HepG2 (cell line): ENCODE results near the gene CCZ1B. TPM values are rescaled to one million over a fixed set of nuclear protein-coding genes. Genes with fewer than 3 reads are reported as not detected.
"Not testable (repeated sequence)": the region's sequence is repeated elsewhere in the genome, so short reads cannot be mapped to it uniquely, and the experiment has no call there.

Experiments used
- ATAC-seq: fragments of 200-7000 bp; cut with Tn5 transposase; 3 replicates; pipeline ENCODE4 v1.9.1; 2020; ENCODE audit warnings: mild to moderate bottlenecking, moderate library complexity
- BruUV-seq: library from RNA; stranded (reverse); fragments of 400-500 nt; replicated peaks from 2 replicates; lab custom pipeline; 2021; lab: Mats Ljungman, UMichigan
- CTCF ChIA-PET: fragments of 300-600 bp; formaldehyde crosslinking; extraction: SDS; loops from one replicate; lab custom pipeline; 2021; ENCODE audit warnings: low total read pairs, inconsistent platforms, low intra/inter-chr PET ratio; lab: Yijun Ruan, JAX
- POLR2A ChIA-PET: fragments of 350-600 bp; sonication (Branson Sonifier 250); formaldehyde crosslinking; loops from one replicate; lab custom pipeline; 2020; ENCODE audit warnings: antibody characterized with exemption, inconsistent platforms; lab: Yijun Ruan, JAX
- DNase-seq: peaks from one replicate; pipeline ENCODE4 v3.0.0-alpha.2; 2015; ENCODE audit warnings: low spot score
- FAIRE-seq: peaks from 3 replicates; lab custom pipeline; 2011; peaks lifted over from hg19 to GRCh38; lab: Jason Lieb, UNC
- H2AFZ ChIP-seq: one replicate; pipeline ENCODE4 v1.6.1; 2011; ENCODE audit warnings: low read length, inconsistent platforms
- H3K27ac ChIP-seq: fragments of 300-600 bp; 3 replicates; pipeline ENCODE4 v1.8.0; 2011; ENCODE audit warnings: mixed run types, mild to moderate bottlenecking, mixed read lengths, low read length, inconsistent platforms; ENCODE audit not compliant: insufficient read depth; ENCODE audit errors: extremely low read length
- H3K27me3 ChIP-seq, 2 experiments: fragments of 200-600 bp in 1 of 2; 2 replicates in 1 of 2; 3 replicates in 1 of 2; pipeline versions ENCODE4 v1.6.0 to v1.8.0; 2011; ENCODE audit warnings: low read length in 2 of 2, mild to moderate bottlenecking in 2 of 2, moderate library complexity in 2 of 2, inconsistent platforms in 1 of 2; ENCODE audit not compliant: insufficient read depth in 2 of 2, control insufficient read depth in 1 of 2
- H3K36me3 ChIP-seq, 2 experiments: fragments of 200-600 bp in 1 of 2; replicated peaks in 1 of 2; 2 replicates in 1 of 2; 3 replicates in 1 of 2; pipeline versions ENCODE4 v1.5.1 to v1.8.0; 2011; ENCODE audit warnings: low read length in 2 of 2, inconsistent platforms in 1 of 2; ENCODE audit not compliant: insufficient read depth in 2 of 2, control insufficient read depth in 1 of 2
- H3K4me1 ChIP-seq: 2 replicates; pipeline ENCODE4 v1.5.1; 2012; ENCODE audit warnings: low read length, inconsistent platforms; ENCODE audit not compliant: insufficient read depth
- H3K4me2 ChIP-seq: 2 replicates; pipeline ENCODE4 v1.6.0; 2011; ENCODE audit warnings: low read depth, low read length, inconsistent platforms
- H3K4me3 ChIP-seq, 3 experiments: fragments of 200-600 bp in 1 of 3; sonication (generic), shearing (Covaris generic) in 1 of 3; replicated peaks in 1 of 3; 2 replicates each; pipeline ENCODE4 v1.5.1; 2011 to 2016; ENCODE audit warnings: low read length in 3 of 3, inconsistent platforms in 2 of 3, low read depth in 2 of 3, mild to moderate bottlenecking in 2 of 3, control low read depth in 1 of 3, mixed read lengths in 1 of 3; ENCODE audit not compliant: insufficient read depth in 1 of 3
- H3K79me2 ChIP-seq: one replicate; pipeline ENCODE4 v1.6.1; 2011; ENCODE audit warnings: low read length, inconsistent platforms; ENCODE audit not compliant: insufficient read depth
- H3K9ac ChIP-seq: 2 replicates; pipeline ENCODE4 v1.6.0; 2011; ENCODE audit warnings: mild to moderate bottlenecking, low read depth, low read length, inconsistent platforms; ENCODE audit not compliant: insufficient read depth
- H3K9me3 ChIP-seq: 2 replicates; pipeline ENCODE4 v1.5.1; 2012; ENCODE audit warnings: mild to moderate bottlenecking, low read length
- H4K20me1 ChIP-seq: 2 replicates; pipeline ENCODE4 v1.6.0; 2011; ENCODE audit warnings: inconsistent platforms, mild to moderate bottlenecking, low read length, moderate library complexity; ENCODE audit not compliant: insufficient read depth
- GABPB1 ChIP-seq: IDR thresholded peaks from 2 replicates; pipeline ENCODE4 v1.6.1; 2016; ENCODE audit warnings: mild to moderate bottlenecking, missing genetic modification reagents, moderate library complexity, missing compliant biosample characterization
- KAT8 ChIP-seq: IDR thresholded peaks from 2 replicates; pipeline ENCODE4 v1.6.1; 2016; ENCODE audit warnings: missing genetic modification reagents, missing compliant biosample characterization
- KDM2A ChIP-seq: sonication (generic); formaldehyde crosslinking; IDR thresholded peaks from 2 replicates; pipeline ENCODE4 v1.4.0; 2020; ENCODE audit warnings: low read depth, missing genetic modification reagents, borderline replicate concordance
- NR2F6 ChIP-seq, 2 experiments: IDR thresholded peaks; 2 replicates each; pipeline ENCODE4 v1.6.1; 2016; ENCODE audit warnings: antibody characterized with exemption in 1 of 2, mild to moderate bottlenecking in 1 of 2
- PATZ1 ChIP-seq: sonication (generic); formaldehyde crosslinking; IDR thresholded peaks from 2 replicates; pipeline ENCODE4 v1.4.0; 2020; ENCODE audit warnings: missing genetic modification reagents
- WGBS: methylation state at CpG from one replicate; pipeline ENCODE4 v1.1.6; 2017; ENCODE audit warnings: low lambda C conversion rate; 5-methylcytosine and 5-hydroxymethylcytosine counted together
- in situ Hi-C: cut with HindIII; loops from 2 replicates; pipeline ENCODE4 v1.10.0; 2017; ENCODE audit warnings: low pct_unique_long_range_greater_than_20kb; ENCODE audit not compliant: extremely low pct_ligation_motif_present
- intact Hi-C: fragments of 100-400 bp; cut with micrococcal nuclease; formaldehyde crosslinking; loops from one replicate; pipeline ENCODE4 v1.10.0; 2022; ENCODE audit not compliant: unreplicated experiment
- polyA plus RNA-seq, 8 experiments: library from polyadenylated mRNA; depleted of rRNA in 3 of 8; stranded (reverse) in 7 of 8; unstranded in 1 of 8; fragments of >200 nt; fragmentation: Illumina TruSeq in 4 of 8; extraction: Trizol in 4 of 8; gene quantifications; 2 replicates each; pipeline versions ENCODE4 v1.2.1 to v1.2.3, GENCODE V29; 2011 to 2016; ENCODE audit warnings: low read depth in 4 of 8, missing spikeins in 1 of 8, mixed read lengths in 1 of 8; ENCODE audit not compliant: insufficient read depth in 1 of 8
- total RNA-seq, 5 experiments: library from RNA; depleted of rRNA; stranded (reverse); fragments of >200 nt; fragmentation: Illumina TruSeq; extraction: Trizol; gene quantifications; 2 replicates each; pipeline ENCODE4 v1.2.3, GENCODE V29; 2016; ENCODE audit warnings: low read depth in 1 of 5
- TF ChIP-seq, protein P1 (sequence below): sonication (generic); formaldehyde crosslinking; IDR thresholded peaks from 2 replicates; pipeline ENCODE4 v1.4.0; 2020; ENCODE audit warnings: missing genetic modification reagents, low read depth, mild to moderate bottlenecking, borderline replicate concordance
- TF ChIP-seq, protein P2 (sequence below): sonication (generic); formaldehyde crosslinking; IDR thresholded peaks from 2 replicates; pipeline ENCODE4 v1.5.1; 2020; ENCODE audit warnings: mild to moderate bottlenecking, missing genetic modification reagents, moderate library complexity

Gene CCZ1B
- total and polyA plus RNA-seq, 2 of the 13 experiments (the other 11 are each of a cell fraction or from before 2014, with no cell fraction given) = 24.4 to 50.0 TPM

DNA sequence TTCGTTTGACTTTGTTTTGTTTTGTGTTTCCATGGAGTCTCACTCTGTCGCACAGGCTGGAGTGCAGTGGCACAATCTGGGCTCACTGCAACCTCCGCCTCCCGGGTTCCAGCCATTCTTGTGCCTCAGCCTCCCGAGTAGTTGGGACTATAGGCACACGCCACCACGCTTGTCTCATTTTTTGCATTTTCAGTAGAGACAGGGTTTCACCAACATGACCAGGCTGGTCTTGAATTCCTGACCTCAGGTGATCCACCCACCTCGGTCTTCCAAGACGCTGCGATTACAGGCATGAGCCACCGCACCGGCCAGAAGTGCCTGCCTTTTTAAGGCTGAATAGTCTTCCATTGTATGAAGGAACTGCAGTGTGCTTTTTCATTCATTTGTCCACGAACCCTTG, 36.8 kb upstream of the CCZ1B start:
- DNase-seq, in situ Hi-C loops, H3K27me3 ChIP-seq, POLR2A ChIA-PET, H3K27ac ChIP-seq, H3K4me1 ChIP-seq, ATAC-seq, H3K9ac ChIP-seq, H3K4me3 ChIP-seq, FAIRE-seq, H2AFZ ChIP-seq, H4K20me1 ChIP-seq, H3K79me2 ChIP-seq, CTCF ChIA-PET, intact Hi-C loops, H3K36me3 ChIP-seq, H3K4me2 ChIP-seq, H3K9me3 ChIP-seq, BruUV-seq: not testable (repeated sequence)
- 61% methylated on average over 13 of the region's 13 CpGs for WGBS

GRCh38 chr7:6857721-6858314, 31.7 kb upstream of the CCZ1B start:
- ATAC-seq; H3K9ac ChIP-seq; in situ Hi-C loops; POLR2A ChIA-PET; H3K27ac ChIP-seq; H3K27me3 ChIP-seq; H3K4me1 ChIP-seq; H3K36me3 ChIP-seq; BruUV-seq; H3K79me2 ChIP-seq; H3K9me3 ChIP-seq; CTCF ChIA-PET; H3K4me3 ChIP-seq; H4K20me1 ChIP-seq; H2AFZ ChIP-seq; intact Hi-C loops; TF ChIP-seq NR2F6 (IDR thresholded peaks at IDR 0.05): not testable (repeated sequence)
- peak overlapping the region; percentile 47 for H3K4me2 ChIP-seq
- DNase-seq (peak; percentile 30), FAIRE-seq (peak; percentile 42)
- WGBS = 0% methylated on average over 4 of the region's 14 CpGs
- TF ChIP-seq NR2F6 (CRISPR knock-in tag; IDR thresholded peaks at IDR 0.05) (peak; percentile 39; the same call in 1 of the 2 replicates), PATZ1 (0 out of 2 replicates have a peak, but pooled peaks have one; percentile 13), KAT8 (CRISPR knock-in tag) (peak; percentile 48; the same call in 1 of the 2 replicates), KDM2A (CRISPR knock-in tag) (peak; percentile 80), GABPB1 (CRISPR knock-in tag) (peak; percentile 33; the same call in 1 of the 2 replicates)
- TF ChIP-seq, protein P1, sequence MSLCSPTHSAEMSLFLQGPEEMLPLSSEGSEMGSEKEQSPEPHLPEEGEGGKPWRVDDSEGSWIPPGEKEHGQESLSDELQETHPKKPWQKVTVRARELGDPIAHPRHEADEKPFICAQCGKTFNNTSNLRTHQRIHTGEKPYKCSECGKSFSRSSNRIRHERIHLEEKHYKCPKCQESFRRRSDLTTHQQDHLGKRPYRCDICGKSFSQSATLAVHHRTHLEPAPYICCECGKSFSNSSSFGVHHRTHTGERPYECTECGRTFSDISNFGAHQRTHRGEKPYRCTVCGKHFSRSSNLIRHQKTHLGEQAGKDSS (CRISPR knock-in tag) = 0 out of 2 replicates have a peak, but pooled peaks have one; percentile 36
- TF ChIP-seq, protein P2, sequence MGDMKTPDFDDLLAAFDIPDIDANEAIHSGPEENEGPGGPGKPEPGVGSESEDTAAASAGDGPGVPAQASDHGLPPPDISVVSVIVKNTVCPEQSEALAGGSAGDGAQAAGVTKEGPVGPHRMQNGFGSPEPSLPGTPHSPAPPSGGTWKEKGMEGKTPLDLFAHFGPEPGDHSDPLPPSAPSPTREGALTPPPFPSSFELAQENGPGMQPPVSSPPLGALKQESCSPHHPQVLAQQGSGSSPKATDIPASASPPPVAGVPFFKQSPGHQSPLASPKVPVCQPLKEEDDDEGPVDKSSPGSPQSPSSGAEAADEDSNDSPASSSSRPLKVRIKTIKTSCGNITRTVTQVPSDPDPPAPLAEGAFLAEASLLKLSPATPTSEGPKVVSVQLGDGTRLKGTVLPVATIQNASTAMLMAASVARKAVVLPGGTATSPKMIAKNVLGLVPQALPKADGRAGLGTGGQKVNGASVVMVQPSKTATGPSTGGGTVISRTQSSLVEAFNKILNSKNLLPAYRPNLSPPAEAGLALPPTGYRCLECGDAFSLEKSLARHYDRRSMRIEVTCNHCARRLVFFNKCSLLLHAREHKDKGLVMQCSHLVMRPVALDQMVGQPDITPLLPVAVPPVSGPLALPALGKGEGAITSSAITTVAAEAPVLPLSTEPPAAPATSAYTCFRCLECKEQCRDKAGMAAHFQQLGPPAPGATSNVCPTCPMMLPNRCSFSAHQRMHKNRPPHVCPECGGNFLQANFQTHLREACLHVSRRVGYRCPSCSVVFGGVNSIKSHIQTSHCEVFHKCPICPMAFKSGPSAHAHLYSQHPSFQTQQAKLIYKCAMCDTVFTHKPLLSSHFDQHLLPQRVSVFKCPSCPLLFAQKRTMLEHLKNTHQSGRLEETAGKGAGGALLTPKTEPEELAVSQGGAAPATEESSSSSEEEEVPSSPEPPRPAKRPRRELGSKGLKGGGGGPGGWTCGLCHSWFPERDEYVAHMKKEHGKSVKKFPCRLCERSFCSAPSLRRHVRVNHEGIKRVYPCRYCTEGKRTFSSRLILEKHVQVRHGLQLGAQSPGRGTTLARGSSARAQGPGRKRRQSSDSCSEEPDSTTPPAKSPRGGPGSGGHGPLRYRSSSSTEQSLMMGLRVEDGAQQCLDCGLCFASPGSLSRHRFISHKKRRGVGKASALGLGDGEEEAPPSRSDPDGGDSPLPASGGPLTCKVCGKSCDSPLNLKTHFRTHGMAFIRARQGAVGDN = peak; percentile 37
